Ishikawa (cell line): ENCODE data around the gene SOCS1.

Experiments
- CEBPB ChIP-seq: IDR thresholded peaks from 2 replicates; pipeline ENCODE4 v1.6.1; 2012
- CREB1 ChIP-seq: IDR thresholded peaks from 2 replicates; pipeline ENCODE4 v1.6.1; 2012; ENCODE audit warnings: low read depth
- EGR1 ChIP-seq: IDR thresholded peaks from 2 replicates; pipeline ENCODE4 v1.6.1; 2012
- EP300 ChIP-seq: IDR thresholded peaks from 2 replicates; pipeline ENCODE4 v1.6.1; 2012; ENCODE audit warnings: borderline replicate concordance
- FOXM1 ChIP-seq: IDR thresholded peaks from 2 replicates; pipeline ENCODE4 v1.6.1; 2012; ENCODE audit warnings: low read depth, borderline replicate concordance
- NFIC ChIP-seq: IDR thresholded peaks from 2 replicates; pipeline ENCODE4 v1.6.1; 2012
- RAD21 ChIP-seq: IDR thresholded peaks from 2 replicates; pipeline ENCODE4 v1.6.1; 2012; ENCODE audit warnings: low read depth
- TAF1 ChIP-seq: IDR thresholded peaks from 2 replicates; pipeline ENCODE4 v1.6.1; 2012; ENCODE audit warnings: low read depth, mild to moderate bottlenecking
- TCF12 ChIP-seq: IDR thresholded peaks from 2 replicates; pipeline ENCODE4 v1.6.1; 2012; ENCODE audit warnings: low read depth
- TEAD4 ChIP-seq: IDR thresholded peaks from 2 replicates; pipeline ENCODE4 v1.6.1; 2012
- YY1 ChIP-seq: IDR thresholded peaks from 2 replicates; pipeline ENCODE4 v1.6.1; 2012; ENCODE audit warnings: low read depth
- ZBTB7A ChIP-seq: IDR thresholded peaks from 2 replicates; pipeline ENCODE4 v1.6.1; 2012; ENCODE audit warnings: low read depth
- TF ChIP-seq, protein P1 (sequence below): IDR thresholded peaks from 2 replicates; pipeline ENCODE4 v1.6.1; 2012
- TF ChIP-seq, protein P2 (sequence below): IDR thresholded peaks from 2 replicates; pipeline ENCODE4 v1.6.1; 2012
- TF ChIP-seq, protein P3 (sequence below): IDR thresholded peaks from 2 replicates; pipeline ENCODE4 v1.6.1; 2012; ENCODE audit warnings: low read depth, mild to moderate bottlenecking

The SOCS1 gene

DNA sequence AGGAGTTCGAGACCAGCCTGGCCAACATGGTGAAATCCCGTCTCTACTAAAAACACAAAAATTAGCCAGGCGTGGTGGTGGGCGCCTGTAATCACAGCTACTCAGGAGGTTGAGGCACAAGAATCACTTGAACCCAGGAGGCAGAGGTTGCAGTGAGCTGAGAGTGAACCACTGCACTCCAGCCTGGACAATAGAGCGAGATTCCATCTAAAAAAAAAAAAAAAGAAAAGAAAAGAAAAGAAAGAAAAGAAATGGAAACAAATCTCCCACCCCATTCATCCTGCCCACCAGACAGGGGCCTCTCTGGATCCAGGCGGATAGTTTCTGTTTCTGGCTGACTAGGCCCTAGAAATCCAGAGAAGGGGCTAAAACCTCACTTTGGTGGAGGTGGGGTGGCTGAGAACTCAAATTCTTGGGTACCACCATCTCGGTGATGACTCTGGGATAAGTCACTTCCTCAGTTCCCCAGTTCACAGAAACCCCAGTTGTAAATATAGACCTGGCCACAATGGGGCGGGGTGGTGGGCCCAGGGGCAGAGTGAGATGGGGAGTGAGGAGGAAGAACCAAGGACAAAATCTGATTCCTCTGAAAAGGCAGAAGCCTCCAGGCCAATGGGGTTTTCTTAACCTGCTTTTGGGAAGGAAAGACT, 22.2 kb downstream of the SOCS1 start:
- TF ChIP-seq RAD21 (no peak), TEAD4 (no peak), TCF12 (no peak), CREB1 (no peak), NFIC (no peak), ZBTB7A (no peak), TAF1 (no peak), EGR1 (no peak)
- TF ChIP-seq, protein P1, sequence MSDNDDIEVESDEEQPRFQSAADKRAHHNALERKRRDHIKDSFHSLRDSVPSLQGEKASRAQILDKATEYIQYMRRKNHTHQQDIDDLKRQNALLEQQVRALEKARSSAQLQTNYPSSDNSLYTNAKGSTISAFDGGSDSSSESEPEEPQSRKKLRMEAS, result no peak

DNA sequence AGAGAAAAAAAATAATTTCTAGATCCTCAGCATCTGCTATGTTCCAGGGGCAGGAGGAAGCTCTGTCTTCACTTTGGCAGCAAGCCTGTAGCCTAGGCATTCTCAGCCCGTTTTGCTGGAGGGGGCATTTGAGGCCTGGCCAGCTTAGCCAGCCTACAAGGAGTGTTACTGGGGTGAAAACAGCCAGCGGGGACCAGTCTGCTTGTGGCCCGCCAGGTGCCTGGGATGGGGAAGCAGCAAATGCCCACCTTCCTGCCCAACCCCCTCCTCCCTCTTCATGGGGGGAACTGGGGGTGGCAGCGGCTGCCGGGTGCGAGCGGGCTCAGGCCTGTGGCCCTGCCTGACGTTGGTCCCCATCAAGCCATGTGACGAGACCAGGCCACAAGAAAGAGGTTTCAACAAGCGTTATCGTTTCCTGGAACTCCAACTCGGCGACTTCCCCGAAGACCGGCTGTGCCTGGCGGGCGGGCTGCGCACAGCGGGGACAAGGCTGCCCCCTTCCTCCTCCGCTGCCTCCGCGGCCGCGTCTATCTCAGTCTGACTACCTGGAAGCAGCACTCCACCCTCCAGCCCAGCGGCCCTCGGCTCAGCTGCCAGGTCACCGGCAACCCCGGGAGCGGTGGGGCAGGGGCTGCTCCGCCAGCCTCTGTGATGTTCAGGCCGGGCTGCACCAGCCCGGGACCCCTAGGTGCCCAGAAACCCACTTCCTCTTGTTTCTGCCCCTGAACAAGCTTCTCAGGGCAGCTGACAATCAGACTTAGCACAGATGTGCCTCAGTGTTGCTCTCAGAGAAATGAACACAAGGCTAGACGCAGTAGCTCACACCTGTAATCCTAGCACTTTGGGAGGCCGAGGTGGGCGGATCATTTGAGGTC, 22.9 kb downstream of the SOCS1 start:
- TF ChIP-seq TEAD4, result no peak
- no peak for TF ChIP-seq TAF1
- TF ChIP-seq CREB1, result no peak
- no peak for TF ChIP-seq CEBPB
- no peak for TF ChIP-seq EP300

DNA sequence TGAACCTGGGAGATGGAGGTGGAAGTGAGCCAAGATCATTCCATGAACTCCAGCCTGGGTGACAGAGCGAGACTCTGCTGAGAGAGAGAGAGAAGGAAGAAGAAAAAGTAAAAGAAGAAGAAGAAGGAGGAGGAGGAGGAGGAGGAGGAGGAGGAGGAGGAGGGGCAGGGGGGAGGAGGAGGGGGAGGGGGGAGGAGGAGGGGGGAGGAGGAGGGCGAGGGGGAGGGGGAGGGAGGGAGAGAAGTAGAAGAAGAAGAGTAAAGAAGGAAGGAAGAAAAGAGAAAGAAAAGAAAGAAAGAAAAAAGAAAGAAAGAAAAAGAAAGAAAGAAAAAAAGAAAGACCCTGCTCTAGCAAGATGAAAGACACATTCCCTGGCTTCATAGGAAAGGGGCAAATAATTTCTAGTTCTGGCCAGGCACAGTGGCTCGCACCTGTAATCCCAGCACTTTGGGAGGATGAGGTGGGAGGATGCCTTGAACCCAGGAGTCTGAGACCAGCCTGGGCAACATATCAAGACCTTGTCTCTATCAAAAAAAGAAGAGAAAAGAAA, 23.6 kb downstream of the SOCS1 start:
- TF ChIP-seq YY1, result no peak
- no peak for TF ChIP-seq NFIC
- TF ChIP-seq RAD21, result no peak
- TF ChIP-seq, protein P1, result no peak
- no peak for TF ChIP-seq CREB1
- no peak for TF ChIP-seq EP300
- TF ChIP-seq CEBPB, result no peak
- TF ChIP-seq TAF1, result no peak
- no peak for TF ChIP-seq TCF12
- TF ChIP-seq, protein P2, sequence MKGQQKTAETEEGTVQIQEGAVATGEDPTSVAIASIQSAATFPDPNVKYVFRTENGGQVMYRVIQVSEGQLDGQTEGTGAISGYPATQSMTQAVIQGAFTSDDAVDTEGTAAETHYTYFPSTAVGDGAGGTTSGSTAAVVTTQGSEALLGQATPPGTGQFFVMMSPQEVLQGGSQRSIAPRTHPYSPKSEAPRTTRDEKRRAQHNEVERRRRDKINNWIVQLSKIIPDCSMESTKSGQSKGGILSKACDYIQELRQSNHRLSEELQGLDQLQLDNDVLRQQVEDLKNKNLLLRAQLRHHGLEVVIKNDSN, result no peak
- no peak for TF ChIP-seq FOXM1
- no peak for TF ChIP-seq ZBTB7A
- TF ChIP-seq TEAD4, result no peak
- TF ChIP-seq, protein P3, sequence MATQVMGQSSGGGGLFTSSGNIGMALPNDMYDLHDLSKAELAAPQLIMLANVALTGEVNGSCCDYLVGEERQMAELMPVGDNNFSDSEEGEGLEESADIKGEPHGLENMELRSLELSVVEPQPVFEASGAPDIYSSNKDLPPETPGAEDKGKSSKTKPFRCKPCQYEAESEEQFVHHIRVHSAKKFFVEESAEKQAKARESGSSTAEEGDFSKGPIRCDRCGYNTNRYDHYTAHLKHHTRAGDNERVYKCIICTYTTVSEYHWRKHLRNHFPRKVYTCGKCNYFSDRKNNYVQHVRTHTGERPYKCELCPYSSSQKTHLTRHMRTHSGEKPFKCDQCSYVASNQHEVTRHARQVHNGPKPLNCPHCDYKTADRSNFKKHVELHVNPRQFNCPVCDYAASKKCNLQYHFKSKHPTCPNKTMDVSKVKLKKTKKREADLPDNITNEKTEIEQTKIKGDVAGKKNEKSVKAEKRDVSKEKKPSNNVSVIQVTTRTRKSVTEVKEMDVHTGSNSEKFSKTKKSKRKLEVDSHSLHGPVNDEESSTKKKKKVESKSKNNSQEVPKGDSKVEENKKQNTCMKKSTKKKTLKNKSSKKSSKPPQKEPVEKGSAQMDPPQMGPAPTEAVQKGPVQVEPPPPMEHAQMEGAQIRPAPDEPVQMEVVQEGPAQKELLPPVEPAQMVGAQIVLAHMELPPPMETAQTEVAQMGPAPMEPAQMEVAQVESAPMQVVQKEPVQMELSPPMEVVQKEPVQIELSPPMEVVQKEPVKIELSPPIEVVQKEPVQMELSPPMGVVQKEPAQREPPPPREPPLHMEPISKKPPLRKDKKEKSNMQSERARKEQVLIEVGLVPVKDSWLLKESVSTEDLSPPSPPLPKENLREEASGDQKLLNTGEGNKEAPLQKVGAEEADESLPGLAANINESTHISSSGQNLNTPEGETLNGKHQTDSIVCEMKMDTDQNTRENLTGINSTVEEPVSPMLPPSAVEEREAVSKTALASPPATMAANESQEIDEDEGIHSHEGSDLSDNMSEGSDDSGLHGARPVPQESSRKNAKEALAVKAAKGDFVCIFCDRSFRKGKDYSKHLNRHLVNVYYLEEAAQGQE, result no peak

DNA sequence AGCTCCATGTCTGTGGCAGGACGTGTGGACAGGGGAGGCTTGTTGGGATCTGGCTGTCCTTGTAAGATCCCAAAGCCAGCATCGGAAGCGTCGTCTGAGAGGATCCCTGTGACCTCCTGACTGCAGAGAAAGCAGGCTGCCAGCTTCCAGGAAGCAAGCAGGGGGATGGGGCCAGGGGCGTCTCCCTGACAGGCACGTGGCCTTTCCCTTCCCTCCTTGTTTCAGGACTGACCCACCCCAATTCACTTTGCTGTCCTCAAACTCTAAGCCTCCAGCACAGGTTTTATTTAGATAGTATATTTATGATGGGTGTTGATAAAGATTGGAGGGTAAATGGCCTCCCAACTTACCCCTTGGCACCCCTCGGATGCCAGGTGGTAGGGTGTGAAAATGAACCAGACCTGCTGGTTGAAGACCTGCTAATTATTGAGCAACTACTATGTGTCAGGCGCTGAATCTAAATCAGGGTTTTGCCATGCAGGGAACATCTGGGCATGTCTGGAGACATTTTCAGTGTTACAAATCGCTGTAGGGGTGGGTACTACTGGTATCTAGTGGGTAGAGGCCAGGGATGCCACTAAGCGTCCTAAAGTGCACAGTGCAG, 24.5 kb downstream of the SOCS1 start:
- TF ChIP-seq EGR1, result no peak

DNA sequence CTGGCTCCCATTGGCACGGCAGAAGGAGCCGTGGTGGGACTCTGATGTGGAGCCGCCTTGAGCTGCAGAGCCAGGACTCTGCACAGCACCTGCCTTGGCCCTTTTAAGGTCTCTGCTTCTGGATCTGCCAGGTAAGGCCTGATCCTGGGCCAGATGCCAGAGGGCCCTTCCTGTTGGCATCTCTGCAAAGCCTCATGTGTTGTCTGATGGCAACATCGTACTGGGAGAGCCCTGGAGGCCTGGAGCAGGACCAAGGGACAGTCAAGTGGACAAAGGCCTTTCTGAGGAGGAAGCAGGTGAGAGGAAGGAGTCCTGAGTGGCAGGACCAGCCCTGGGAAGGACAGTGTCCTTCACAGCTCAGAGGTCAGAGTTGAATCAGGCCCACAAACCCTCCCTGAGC, 26.1 kb downstream of the SOCS1 start:
- no peak for TF ChIP-seq CREB1
- TF ChIP-seq NFIC, result 0 out of 2 replicates have a peak, but pooled peaks have one; percentile 17
- no peak for TF ChIP-seq FOXM1

DNA sequence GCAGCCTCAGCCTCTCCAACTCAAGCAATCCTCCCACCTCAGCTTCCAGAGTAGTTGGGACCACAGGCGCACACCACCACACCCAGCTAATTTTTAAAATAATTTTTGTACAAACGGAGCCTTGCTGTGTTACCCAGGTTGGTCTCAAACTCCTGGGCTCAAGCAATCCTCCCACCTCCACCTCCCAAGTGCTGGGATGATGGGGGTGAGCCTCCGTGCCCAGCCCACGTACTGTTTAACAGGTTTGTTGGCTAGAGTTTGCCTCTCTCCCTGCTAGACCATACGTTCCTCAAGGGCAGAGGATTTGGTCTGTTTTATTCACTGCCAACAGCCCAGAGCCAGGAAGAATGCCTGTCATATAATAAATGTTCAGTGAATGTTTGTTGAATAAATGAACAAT, 26.6 kb downstream of the SOCS1 start:
- TF ChIP-seq TAF1, result no peak
- TF ChIP-seq CREB1, result no peak

DNA sequence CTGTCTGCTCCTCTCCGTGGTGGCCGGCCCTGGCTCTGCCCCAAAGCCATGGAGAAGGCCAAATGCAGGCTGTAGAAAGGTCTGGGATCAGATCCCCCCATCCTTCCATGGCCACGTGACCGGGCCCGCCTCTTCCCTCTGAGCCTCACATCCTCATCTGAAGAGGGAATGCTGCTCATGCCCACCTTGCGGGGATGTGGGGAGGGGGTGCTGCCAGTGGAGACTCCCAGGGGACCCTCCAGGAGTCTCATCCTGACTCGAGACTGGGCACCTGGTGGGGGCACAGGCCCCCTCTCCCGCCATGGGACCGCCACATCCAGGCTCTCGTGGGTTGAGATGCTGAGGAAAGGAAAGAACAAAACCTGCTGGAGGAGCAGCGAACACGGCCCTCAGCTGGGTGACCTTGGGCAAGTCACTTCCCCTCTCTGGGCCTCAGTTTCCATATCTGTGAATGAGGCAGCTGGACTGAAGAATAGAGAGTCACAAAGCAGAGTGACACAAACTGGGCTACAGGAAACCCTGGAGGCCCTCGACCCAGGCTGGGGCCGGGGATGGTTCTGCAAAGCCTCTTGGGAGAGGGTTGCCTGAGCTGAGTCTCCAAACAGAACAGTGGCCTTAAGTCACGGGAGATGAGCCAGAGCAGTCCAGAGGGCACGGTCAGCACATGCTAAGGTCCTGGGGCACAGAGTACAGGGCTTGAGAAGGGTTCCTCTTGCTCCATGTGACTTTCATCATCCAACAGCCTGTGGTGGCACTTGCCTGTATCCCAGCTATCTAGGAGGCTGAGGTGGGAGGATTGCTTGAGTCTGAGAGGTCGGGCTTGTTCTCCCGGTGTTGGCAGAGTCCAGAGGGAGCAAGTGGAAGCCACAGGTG, 30.1 kb downstream of the SOCS1 start:
- no peak for TF ChIP-seq CEBPB
- no peak for TF ChIP-seq EGR1
- no peak for TF ChIP-seq FOXM1
- no peak for TF ChIP-seq RAD21
- TF ChIP-seq, protein P2, result no peak
- TF ChIP-seq TEAD4, result no peak
- TF ChIP-seq, protein P3, result no peak
